ENCODE results near the gene DUSP28. TPM values are rescaled to one million over a fixed set of nuclear protein-coding genes. Genes with fewer than 3 reads are reported as not detected.

The DUSP28 gene
- total RNA-seq, 1 experiment from 2014 or later, result 2.3 TPM

- TF ChIP-seq ELF4 (CRISPR knock-in tag; IDR thresholded peaks at IDR 0.05; ENCODE audit: low read depth) (no peak), CTCF (IDR thresholded peaks at IDR 0.05) (no peak), NR3C1 (CRISPR knock-in tag; conservative IDR thresholded peaks at IDR 0.05; ENCODE audit: low read depth) (0 out of 2 replicates have a peak, but pooled peaks have one; percentile 20), PRRX2 (CRISPR knock-in tag; IDR thresholded peaks at IDR 0.05) (no peak), NFATC4 (CRISPR knock-in tag; IDR thresholded peaks at IDR 0.05) (no peak), TEAD1 (CRISPR knock-in tag; IDR thresholded peaks at IDR 0.05) (0 out of 2 replicates have a peak, but pooled peaks have one; percentile 51), NFE2L1 (CRISPR knock-in tag; IDR thresholded peaks at IDR 0.05) (peak; percentile 75; the same call in 1 of the 2 replicates), FOXK1 (CRISPR knock-in tag; IDR thresholded peaks at IDR 0.05) (peak; percentile 73; the same call in 1 of the 2 replicates), MYBL2 (CRISPR knock-in tag; IDR thresholded peaks at IDR 0.05) (no peak), SMAD3 (CRISPR knock-in tag; IDR thresholded peaks at IDR 0.05; ENCODE audit: borderline replicate concordance) (no peak), EMX1 (CRISPR knock-in tag; IDR thresholded peaks at IDR 0.05) (no peak), GRHL2 (CRISPR knock-in tag; IDR thresholded peaks at IDR 0.05; ENCODE audit: insufficient replicate concordance, severe bottlenecking) (no peak), GTF2I (CRISPR knock-in tag; conservative IDR thresholded peaks at IDR 0.05) (no peak), ZNF396 (CRISPR knock-in tag; IDR thresholded peaks at IDR 0.05; ENCODE audit: borderline replicate concordance) (no peak), NR1H2 (CRISPR knock-in tag; IDR thresholded peaks at IDR 0.05) (no peak), CREM (CRISPR knock-in tag; IDR thresholded peaks at IDR 0.05) (peak; percentile 79; the same call in 1 of the 2 replicates), CDX4 (CRISPR knock-in tag; IDR thresholded peaks at IDR 0.05; ENCODE audit: borderline replicate concordance) (no peak), MAX (CRISPR knock-in tag; IDR thresholded peaks at IDR 0.05) (peak; percentile 66; the same call in 1 of the 2 replicates), OVOL2 (CRISPR knock-in tag; IDR thresholded peaks at IDR 0.05; ENCODE audit: borderline replicate concordance) (no peak), ZNF423 (CRISPR knock-in tag; IDR thresholded peaks at IDR 0.05) (no peak), ZNF671 (CRISPR knock-in tag; IDR thresholded peaks at IDR 0.05) (no peak), AR (CRISPR knock-in tag; IDR thresholded peaks at IDR 0.05) (no peak), STAT6 (CRISPR knock-in tag; conservative IDR thresholded peaks at IDR 0.05; ENCODE audit: low read depth) (no peak)
- TF ChIP-seq, protein P1, sequence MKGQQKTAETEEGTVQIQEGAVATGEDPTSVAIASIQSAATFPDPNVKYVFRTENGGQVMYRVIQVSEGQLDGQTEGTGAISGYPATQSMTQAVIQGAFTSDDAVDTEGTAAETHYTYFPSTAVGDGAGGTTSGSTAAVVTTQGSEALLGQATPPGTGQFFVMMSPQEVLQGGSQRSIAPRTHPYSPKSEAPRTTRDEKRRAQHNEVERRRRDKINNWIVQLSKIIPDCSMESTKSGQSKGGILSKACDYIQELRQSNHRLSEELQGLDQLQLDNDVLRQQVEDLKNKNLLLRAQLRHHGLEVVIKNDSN (CRISPR knock-in tag; IDR thresholded peaks at IDR 0.05), result peak; percentile 95
- TF ChIP-seq, protein P2, sequence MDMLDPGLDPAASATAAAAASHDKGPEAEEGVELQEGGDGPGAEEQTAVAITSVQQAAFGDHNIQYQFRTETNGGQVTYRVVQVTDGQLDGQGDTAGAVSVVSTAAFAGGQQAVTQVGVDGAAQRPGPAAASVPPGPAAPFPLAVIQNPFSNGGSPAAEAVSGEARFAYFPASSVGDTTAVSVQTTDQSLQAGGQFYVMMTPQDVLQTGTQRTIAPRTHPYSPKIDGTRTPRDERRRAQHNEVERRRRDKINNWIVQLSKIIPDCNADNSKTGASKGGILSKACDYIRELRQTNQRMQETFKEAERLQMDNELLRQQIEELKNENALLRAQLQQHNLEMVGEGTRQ (CRISPR knock-in tag; IDR thresholded peaks at IDR 0.05), result peak; percentile 97
- TF ChIP-seq, protein P3, sequence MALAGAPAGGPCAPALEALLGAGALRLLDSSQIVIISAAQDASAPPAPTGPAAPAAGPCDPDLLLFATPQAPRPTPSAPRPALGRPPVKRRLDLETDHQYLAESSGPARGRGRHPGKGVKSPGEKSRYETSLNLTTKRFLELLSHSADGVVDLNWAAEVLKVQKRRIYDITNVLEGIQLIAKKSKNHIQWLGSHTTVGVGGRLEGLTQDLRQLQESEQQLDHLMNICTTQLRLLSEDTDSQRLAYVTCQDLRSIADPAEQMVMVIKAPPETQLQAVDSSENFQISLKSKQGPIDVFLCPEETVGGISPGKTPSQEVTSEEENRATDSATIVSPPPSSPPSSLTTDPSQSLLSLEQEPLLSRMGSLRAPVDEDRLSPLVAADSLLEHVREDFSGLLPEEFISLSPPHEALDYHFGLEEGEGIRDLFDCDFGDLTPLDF (CRISPR knock-in tag; IDR thresholded peaks at IDR 0.05), result no peak
Measured at GRCh38 chr2:240586198-240586918, 26.2 kb downstream of the DUSP28 start, which contains the start of gene CAPN10 (continued).

Measured in WTC11 (cell line).